ENCODE measurements around the gene MRPL40.

GRCh38 chr22:19470010-19470409 is 37.7 kb downstream of the MRPL40 start:
- no peak for TF ChIP-seq CTCF (conservative IDR thresholded peaks at IDR 0.05 in 1 of 2, IDR thresholded peaks at IDR 0.05 in 1 of 2; ENCODE audit: low read depth in 1 of 2, low read length in 2 of 2)
- TF ChIP-seq EZH2 (IDR thresholded peaks at IDR 0.05; ENCODE audit: low read length, missing control alignments): no peak
